GM12865 (cell line): Measurements from ENCODE around the gene STYK1.

Experiments used
- DNase-seq: peaks from one replicate; pipeline ENCODE4 v3.0.0; 2010; ENCODE audit warnings: low read depth
- H3K4me3 ChIP-seq: 2 replicates; pipeline ENCODE4 v1.5.1; 2011; ENCODE audit warnings: mild to moderate bottlenecking, low read depth, low read length, control low read depth
- CTCF ChIP-seq: IDR thresholded peaks from 2 replicates; pipeline ENCODE4 v1.5.1; 2011; ENCODE audit warnings: low read length, control low read depth, low read depth, inconsistent platforms; ENCODE audit not compliant: insufficient read depth; ENCODE audit errors: missing control alignments

STYK1 gene

GRCh38 chr12:10689146-10689545 lies 15.3 kb upstream of the STYK1 start:
- no peak for TF ChIP-seq CTCF
- no peak overlapping the region for H3K4me3 ChIP-seq
- no peak for DNase-seq

- no peak overlapping the region for H3K4me3 ChIP-seq
- no peak for DNase-seq
- no peak for TF ChIP-seq CTCF
Observed at GRCh38 chr12:10688042-10688441, 14.2 kb upstream of the STYK1 start.

- no peak for TF ChIP-seq CTCF
- no peak overlapping the region for H3K4me3 ChIP-seq
- no peak for DNase-seq
Observed at GRCh38 chr12:10672231-10672868, 1.5 kb downstream of the STYK1 start.

- no peak for TF ChIP-seq CTCF
- H3K4me3 ChIP-seq, result no peak overlapping the region
- DNase-seq, result no peak
Observed at GRCh38 chr12:10669533-10669932, 4.3 kb downstream of the STYK1 start.

GRCh38 chr12:10668526-10668925 lies 5.3 kb downstream of the STYK1 start:
- no peak for DNase-seq
- H3K4me3 ChIP-seq, result no peak overlapping the region; the same call in 1 of the 2 replicates
- TF ChIP-seq CTCF, result no peak

- DNase-seq, result no peak
- TF ChIP-seq CTCF, result no peak
- no peak overlapping the region for H3K4me3 ChIP-seq
Observed at GRCh38 chr12:10667581-10667980, 6.3 kb downstream of the STYK1 start.

GRCh38 chr12:10664499-10664898 lies 9.4 kb downstream of the STYK1 start:
- TF ChIP-seq CTCF, result no peak
- H3K4me3 ChIP-seq, result no peak overlapping the region
- no peak for DNase-seq
